ENCODE results near the gene EMSY. TPM values are rescaled to one million over a fixed set of nuclear protein-coding genes. Genes with fewer than 3 reads are reported as not detected.

The EMSY gene
- total RNA-seq, 1 experiment from 2014 or later: 52.4 TPM

DNA sequence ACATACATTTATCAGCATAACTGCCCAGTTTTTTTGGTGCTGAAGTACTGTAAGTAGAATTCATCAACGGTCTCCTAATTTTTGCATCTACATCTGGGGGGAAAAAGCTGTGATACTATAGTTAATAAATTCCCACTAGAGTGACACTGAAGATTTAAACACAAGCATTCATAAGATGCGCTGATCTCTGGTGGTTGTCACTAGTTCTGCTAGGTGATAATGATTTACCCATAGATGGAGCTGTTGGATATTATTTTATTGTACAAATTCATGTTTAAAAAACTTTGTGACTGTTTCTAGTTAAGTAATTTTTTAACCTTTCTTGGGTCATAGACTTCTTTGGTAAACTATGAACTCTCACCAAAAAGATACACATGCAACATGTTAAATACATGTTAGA, 106.6 kb downstream of the EMSY start:
- Histone ChIP-seq H3K27ac (ENCODE audit: low read depth, low read length, poor library complexity, severe bottlenecking) (no peak overlapping the region), H3K27me3 (replicated peaks; ENCODE audit: insufficient read depth, low read depth, low read length, poor library complexity) (no peaks in the 10 kb centered on the region), H3K9me3 (ENCODE audit: low read depth, low read length, poor library complexity, severe bottlenecking) (no peaks in the 10 kb centered on the region), H3K4me3 (ENCODE audit: low read depth, low read length, poor library complexity, severe bottlenecking) (no peak overlapping the region), H3K36me3 (ENCODE audit: insufficient read depth, low read length, poor library complexity, severe bottlenecking) (peaks cover 19% of the 10 kb centered on the region), H3K4me1 (ENCODE audit: insufficient read depth, low read length, poor library complexity, severe bottlenecking) (no peaks in the 10 kb centered on the region)
- no TSS peak for BruUV-seq (replicated peaks)
- ChIA-PET POLR2A (ENCODE audit: low non-redundant PET) (no interaction called here), CTCF (no interaction called here)
- DNase-seq (ENCODE audit: low spot score): no peak
- intact Hi-C loops (cut with micrococcal nuclease; ENCODE audit: unreplicated experiment): no loop called here
- TF ChIP-seq, protein P1, sequence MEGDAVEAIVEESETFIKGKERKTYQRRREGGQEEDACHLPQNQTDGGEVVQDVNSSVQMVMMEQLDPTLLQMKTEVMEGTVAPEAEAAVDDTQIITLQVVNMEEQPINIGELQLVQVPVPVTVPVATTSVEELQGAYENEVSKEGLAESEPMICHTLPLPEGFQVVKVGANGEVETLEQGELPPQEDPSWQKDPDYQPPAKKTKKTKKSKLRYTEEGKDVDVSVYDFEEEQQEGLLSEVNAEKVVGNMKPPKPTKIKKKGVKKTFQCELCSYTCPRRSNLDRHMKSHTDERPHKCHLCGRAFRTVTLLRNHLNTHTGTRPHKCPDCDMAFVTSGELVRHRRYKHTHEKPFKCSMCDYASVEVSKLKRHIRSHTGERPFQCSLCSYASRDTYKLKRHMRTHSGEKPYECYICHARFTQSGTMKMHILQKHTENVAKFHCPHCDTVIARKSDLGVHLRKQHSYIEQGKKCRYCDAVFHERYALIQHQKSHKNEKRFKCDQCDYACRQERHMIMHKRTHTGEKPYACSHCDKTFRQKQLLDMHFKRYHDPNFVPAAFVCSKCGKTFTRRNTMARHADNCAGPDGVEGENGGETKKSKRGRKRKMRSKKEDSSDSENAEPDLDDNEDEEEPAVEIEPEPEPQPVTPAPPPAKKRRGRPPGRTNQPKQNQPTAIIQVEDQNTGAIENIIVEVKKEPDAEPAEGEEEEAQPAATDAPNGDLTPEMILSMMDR (conservative IDR thresholded peaks at IDR 0.05; ENCODE audit: low read depth, low read length): peak; percentile 33; the same call in 1 of the 2 replicates
- TF ChIP-seq EZH2 (IDR thresholded peaks at IDR 0.05; ENCODE audit: borderline replicate concordance, low read depth, low read length, poor library complexity, severe bottlenecking): no peak

DNA sequence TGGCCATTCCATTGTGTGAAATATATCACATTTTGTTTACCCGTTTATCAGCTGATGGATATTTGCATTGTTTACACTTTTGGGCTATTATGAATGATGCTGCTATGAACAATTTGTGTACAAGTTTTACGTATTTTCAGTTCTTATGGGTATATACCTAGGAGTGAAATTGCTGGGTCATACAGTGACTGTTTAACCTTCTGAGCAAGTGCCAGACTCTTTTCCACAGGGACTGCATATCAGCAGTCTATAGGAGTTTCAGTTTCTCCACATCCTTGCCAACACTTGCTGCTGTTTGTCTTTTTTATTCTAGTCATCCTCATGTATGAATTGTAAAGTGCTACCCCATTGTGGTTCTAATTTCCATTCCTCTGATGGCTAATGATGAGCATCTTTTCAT, 108.2 kb downstream of the EMSY start:
- Histone ChIP-seq H3K4me3 (ENCODE audit: low read depth, low read length, poor library complexity, severe bottlenecking) (no peak overlapping the region), H3K9me3 (ENCODE audit: low read depth, low read length, poor library complexity, severe bottlenecking) (no peaks in the 10 kb centered on the region), H3K4me1 (ENCODE audit: insufficient read depth, low read length, poor library complexity, severe bottlenecking) (no peaks in the 10 kb centered on the region), H3K27me3 (replicated peaks; ENCODE audit: insufficient read depth, low read depth, low read length, poor library complexity) (no peaks in the 10 kb centered on the region), H3K27ac (ENCODE audit: low read depth, low read length, poor library complexity, severe bottlenecking) (no peak overlapping the region), H3K36me3 (ENCODE audit: insufficient read depth, low read length, poor library complexity, severe bottlenecking) (peaks cover 4% of the 10 kb centered on the region)
- TF ChIP-seq, protein P1 (conservative IDR thresholded peaks at IDR 0.05; ENCODE audit: low read depth, low read length): no peak
- no peak for TF ChIP-seq EZH2 (IDR thresholded peaks at IDR 0.05; ENCODE audit: borderline replicate concordance, low read depth, low read length, poor library complexity, severe bottlenecking)
- BruUV-seq (replicated peaks): no TSS peak
- CTCF ChIA-PET: no interaction called here
- POLR2A ChIA-PET (ENCODE audit: low non-redundant PET): no interaction called here
- DNase-seq (ENCODE audit: low spot score): no peak
- intact Hi-C loops (cut with micrococcal nuclease; ENCODE audit: unreplicated experiment): no loop called here

DNA sequence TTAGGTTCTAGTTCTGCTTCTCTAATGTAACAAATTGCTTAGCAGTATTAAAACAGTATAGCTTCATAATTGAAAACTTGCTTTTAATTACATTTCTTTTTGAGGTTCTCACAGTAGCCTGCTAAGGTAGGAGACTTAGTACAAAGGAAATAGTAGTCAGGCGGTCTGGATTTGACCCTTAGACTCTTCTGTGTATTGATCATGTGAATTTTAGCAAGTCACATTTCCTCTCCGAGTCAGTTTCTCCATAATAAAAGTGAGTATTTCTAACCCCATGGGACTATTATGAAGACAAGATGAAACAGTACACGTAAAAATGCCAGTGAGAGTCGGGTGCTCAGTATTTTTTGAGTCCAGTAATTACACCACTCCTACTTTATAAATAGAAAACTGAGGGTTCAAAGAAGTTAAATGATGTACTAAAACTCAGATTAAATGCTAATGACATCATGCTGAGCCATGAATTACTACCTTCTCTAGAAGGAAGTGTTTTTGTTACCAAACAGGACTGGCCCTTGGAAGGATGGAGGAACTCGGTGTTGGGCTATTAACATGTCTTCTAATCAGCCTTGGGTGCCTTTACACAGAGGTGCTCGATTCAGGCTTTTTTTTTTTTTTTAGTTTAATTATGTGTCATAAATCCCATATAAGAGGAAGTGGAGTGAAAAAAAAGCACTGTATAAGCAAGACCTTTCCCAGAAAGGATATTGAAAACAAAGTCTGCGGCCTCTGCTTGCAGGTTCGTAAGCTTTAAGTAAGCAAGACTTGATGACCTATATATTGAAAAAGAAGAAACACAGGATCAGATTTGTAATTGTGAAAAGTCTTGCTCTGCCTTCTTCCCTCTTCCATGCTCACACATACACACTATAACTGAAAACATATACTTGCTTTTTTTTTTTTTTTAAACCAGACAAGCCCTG, 109.0 kb downstream of the EMSY start:
- Histone ChIP-seq H3K36me3 (ENCODE audit: insufficient read depth, low read length, poor library complexity, severe bottlenecking) (no peaks in the 10 kb centered on the region), H3K4me1 (ENCODE audit: insufficient read depth, low read length, poor library complexity, severe bottlenecking) (no peaks in the 10 kb centered on the region), H3K9me3 (ENCODE audit: low read depth, low read length, poor library complexity, severe bottlenecking) (no peaks in the 10 kb centered on the region), H3K27ac (ENCODE audit: low read depth, low read length, poor library complexity, severe bottlenecking) (no peak overlapping the region), H3K27me3 (replicated peaks; ENCODE audit: insufficient read depth, low read depth, low read length, poor library complexity) (no peaks in the 10 kb centered on the region), H3K4me3 (ENCODE audit: low read depth, low read length, poor library complexity, severe bottlenecking) (no peak overlapping the region)
- BruUV-seq (replicated peaks): no TSS peak
- no peak for DNase-seq (ENCODE audit: low spot score)
- ChIA-PET CTCF (no interaction called here), POLR2A (ENCODE audit: low non-redundant PET) (no interaction called here)
- TF ChIP-seq, protein P1 (conservative IDR thresholded peaks at IDR 0.05; ENCODE audit: low read depth, low read length): no peak
- no peak for TF ChIP-seq EZH2 (IDR thresholded peaks at IDR 0.05; ENCODE audit: borderline replicate concordance, low read depth, low read length, poor library complexity, severe bottlenecking)
- intact Hi-C loops (cut with micrococcal nuclease; ENCODE audit: unreplicated experiment): no loop called here
